GM10248 (cell line): ENCODE measurements around the gene MLF2.

Source experiments
- CTCF ChIA-PET: fragments of 300-600 bp; sonication (Branson Sonifier 250); formaldehyde crosslinking; extraction: SDS; loops from one replicate; lab custom pipeline; 2021; ENCODE audit warnings: antibody characterized with exemption; lab: Yijun Ruan, JAX
- POLR2A ChIA-PET: fragments of 350-650 bp; sonication (Branson Sonifier 250); formaldehyde crosslinking; extraction: SDS; loops from one replicate; lab custom pipeline; 2020; ENCODE audit warnings: antibody characterized with exemption; lab: Yijun Ruan, JAX
- DNase-seq: peaks from one replicate; pipeline ENCODE4 v3.0.0; 2012; ENCODE audit errors: extremely low spot score
- CTCF ChIP-seq: IDR thresholded peaks from 2 replicates; pipeline ENCODE4 v1.5.1; 2012; ENCODE audit warnings: mild to moderate bottlenecking, low read depth; ENCODE audit errors: extremely low read depth, missing control alignments, control extremely low read depth

Gene MLF2

GRCh38 chr12:6771091-6771495 lies 18.2 kb upstream of the MLF2 start:
- POLR2A ChIA-PET, result interaction anchor here (0.6 to 1.4 kb wide), 2 partner anchors 82 to 96 kb away, joined by 6 to 10 read pairs; partner anchors contain the start of genes TPI1 and ZNF384
- no peak for TF ChIP-seq CTCF
- DNase-seq, result no peak
- CTCF ChIA-PET, result interaction anchor here (1.0 to 8.0 kb wide), 8 partner anchors 8 to 62 kb away, joined by 3 to 117 read pairs (median 4); partner anchors contain the start of gene MLF2

GRCh38 chr12:6770600-6770999 lies 17.7 kb upstream of the MLF2 start:
- ChIA-PET POLR2A (no interaction called here), CTCF (interaction anchor here (1.0 to 8.0 kb wide), 7 partner anchors 8 to 62 kb away, joined by 3 to 117 read pairs (median 5); partner anchors contain the start of gene MLF2)
- TF ChIP-seq CTCF, result no peak
- no peak for DNase-seq

GRCh38 chr12:6770094-6770493 lies 17.2 kb upstream of the MLF2 start:
- POLR2A ChIA-PET, result no interaction called here

GRCh38 chr12:6769666-6770065 lies 16.7 kb upstream of the MLF2 start:
- POLR2A ChIA-PET, result no interaction called here
- CTCF ChIA-PET, result interaction anchor here (2.6 to 8.0 kb wide), 3 partner anchors 9 to 16 kb away, joined by 7 to 117 read pairs (median 33); partner anchors contain the start of gene MLF2
- DNase-seq, result no peak
- TF ChIP-seq CTCF, result no peak

More at GRCh38 chr12:6770094-6770493, 17.2 kb upstream of the MLF2 start:
- CTCF ChIA-PET, result interaction anchor here (2.6 to 8.0 kb wide), 3 partner anchors 9 to 17 kb away, joined by 7 to 117 read pairs (median 33); partner anchors contain the start of gene MLF2
- no peak for TF ChIP-seq CTCF
- DNase-seq, result no peak

- no peak for TF ChIP-seq CTCF
- POLR2A ChIA-PET, result interaction anchor here (0.6 to 0.8 kb wide), 2 partner anchors 16 to 172 kb away, joined by 3 read pairs; partner anchors contain the start of gene MLF2
- CTCF ChIA-PET, result interaction anchor here (2.6 to 8.0 kb wide), 3 partner anchors 9 to 15 kb away, joined by 7 to 117 read pairs (median 33); partner anchors contain the start of gene MLF2
- DNase-seq, result no peak
Observed at GRCh38 chr12:6768990-6769389, 16.0 kb upstream of the MLF2 start.

GRCh38 chr12:6768437-6768914 lies 15.5 kb upstream of the MLF2 start:
- no peak for DNase-seq
- POLR2A ChIA-PET, result interaction anchor here (0.6 to 0.8 kb wide), 2 partner anchors 16 to 172 kb away, joined by 3 read pairs; partner anchors contain the start of gene MLF2
- CTCF ChIA-PET, result interaction anchor here (1.6 to 8.0 kb wide), 4 partner anchors 8 to 104 kb away, joined by 5 to 117 read pairs (median 44); partner anchors contain the start of genes MLF2 and SPSB2
- no peak for TF ChIP-seq CTCF
